Heart right ventricle (tissue), 16 donors: ENCODE data around the gene CHSY1. TPM values are rescaled to one million over a fixed set of nuclear protein-coding genes. Genes with fewer than 3 reads are reported as not detected.
A peak's percentile ranks its signal among the peaks of the same experiment; 100 is the strongest.

Experiments
- ATAC-seq, 8 donors: fragments of 200-7000 bp; cut with Tn5 transposase; one replicate each; pipeline ENCODE4 v1.9.1; 2020; ENCODE audit warnings: mild to moderate bottlenecking in 8 of 8, moderate library complexity in 8 of 8, moderate number of reproducible peaks in 1 of 8
- DNase-seq, 2 donors: peaks; one replicate each; pipeline ENCODE4 v3.0.0-alpha.2; 2020
- H3K27ac ChIP-seq, 10 donors: fragments of 200-600 bp; sonication (generic) in 2 of 10; one replicate each; pipeline versions ENCODE4 v1.5.0 to v1.8.0; 2020 to 2022; ENCODE audit warnings: mild to moderate bottlenecking in 3 of 10
- H3K27me3 ChIP-seq, 7 donors: fragments of 200-600 bp; one replicate each; pipeline ENCODE4 v1.8.0; 2021 to 2022; ENCODE audit warnings: mild to moderate bottlenecking in 2 of 7
- H3K36me3 ChIP-seq, 9 donors: fragments of 200-600 bp; sonication (generic) in 1 of 9; one replicate each; pipeline versions ENCODE4 v1.5.0 to v1.8.0; 2020 to 2022; ENCODE audit warnings: mild to moderate bottlenecking in 2 of 9
- H3K4me1 ChIP-seq, 9 donors: fragments of 200-600 bp; sonication (generic) in 1 of 9; one replicate each; pipeline versions ENCODE4 v1.5.0 to v1.8.0; 2020 to 2022; ENCODE audit warnings: mild to moderate bottlenecking in 4 of 9
- H3K4me3 ChIP-seq, 10 donors: fragments of 200-600 bp; sonication (generic) in 2 of 10; one replicate each; pipeline versions ENCODE4 v1.5.0 to v1.8.0; 2020 to 2022; ENCODE audit warnings: mild to moderate bottlenecking in 7 of 10, moderate library complexity in 2 of 10
- H3K9me3 ChIP-seq, 11 donors: fragments of 200-600 bp in 10 of 11; sonication (generic) in 2 of 11; one replicate each; pipeline versions ENCODE4 v1.5.0 to v1.8.0; 2013 to 2022; ENCODE audit warnings: mild to moderate bottlenecking in 2 of 11, control low read depth in 1 of 11, moderate library complexity in 1 of 11
- CTCF ChIP-seq, 9 donors: fragments of 200-600 bp; sonication (generic) in 2 of 9; IDR thresholded peaks; one replicate each; pipeline versions ENCODE4 v1.5.0 to v1.8.0; 2021 to 2022; ENCODE audit warnings: antibody characterized with exemption in 9 of 9, mild to moderate bottlenecking in 5 of 9, moderate library complexity in 1 of 9
- WGBS, 2 donors: extraction: QIAGEN DNeasy Blood & Tissue Kit; methylation state at CpG; one replicate each; pipeline ENCODE4 v1.1.7; 2013; ENCODE audit warnings: inconsistent platforms in 1 of 2; 5-methylcytosine and 5-hydroxymethylcytosine counted together
- intact Hi-C, 10 donors: fragments of 100-400 bp; cut with DNase I; formaldehyde crosslinking; loops; one replicate each; pipeline versions ENCODE4 v1.11.1 to v1.14.2; 2022
- polyA plus RNA-seq, 2 donors: library from polyadenylated mRNA; stranded (reverse); fragments of 200-250 nt; gene quantifications; one replicate each; pipeline ENCODE4 v1.2.3, GENCODE V29; 2013
- total RNA-seq, 10 donors: library from RNA; stranded (reverse); fragmentation: NEBNext Ultra II Directional in 3 of 10; extraction: Animal tissue kit (Norgen Biotek cat#: 25700) in 3 of 10; gene quantifications; one replicate each; pipeline versions ENCODE4 v1.2.1 to v1.2.4, GENCODE V29; 2021 to 2023
- donor health status: Arrhythmogenic right ventricular cardiomyopathy.
- donor health status: ischemic (EF 13 %, LVEDD 7.1; RV severe dilation, severe dysfunction).
- donor health status: healthy with polysubstance abuse.
- donor health status: DM: no; HTN: yes; CAD: no.
- donor health status: DM: no; HTN: no; CAD: no.
- donor health status: ischemic (EF 25% LVEDD 6.9; RV normal size, moderate dysfunction).
- donor health status: ischemic (EF 25% LVEDD 5.7; RV mildly dilated, moderate dysfunction).
- donor health status: healthy.
- donor health status: DM: yes; HTN: yes; CAD: no.
- donor health status: Ischemic cardiomyopathy.
- donor health status: ischemic (EF 35%, LVEDD 5.7; RV mildly dilated, moderate dysfunction).
- donor health status: nonischemic (EF 11% LVEDD 7.7; RV severe dilation, severe dysfunction).
- donor health status: DM: yes; HTN: yes; CAD: no.
- donor health status: PGD.
- donor health status: ischemic (EF 29% LVEDD 5.4; RV normal size, mild dysfunction).
- donor health status: nonischemic (EF 23%, LVEDD 6.1; RV moderate dilation, normal function).

The CHSY1 gene
- total and polyA plus RNA-seq, 12 donors = 6.9 to 35.1 (median 14.6) TPM

- peaks cover 0 to 84% (median 25%) of the 10 kb centered on the region in 9 donors for H3K4me1 ChIP-seq
- WGBS, 2 donors = 91 to 95% methylated on average over 29 of the region's 29 CpGs
- intact Hi-C loops = no loop called here
These were observed 77.5 kb downstream of the CHSY1 start for GRCh38 chr15:101174152-101174920.

DNA sequence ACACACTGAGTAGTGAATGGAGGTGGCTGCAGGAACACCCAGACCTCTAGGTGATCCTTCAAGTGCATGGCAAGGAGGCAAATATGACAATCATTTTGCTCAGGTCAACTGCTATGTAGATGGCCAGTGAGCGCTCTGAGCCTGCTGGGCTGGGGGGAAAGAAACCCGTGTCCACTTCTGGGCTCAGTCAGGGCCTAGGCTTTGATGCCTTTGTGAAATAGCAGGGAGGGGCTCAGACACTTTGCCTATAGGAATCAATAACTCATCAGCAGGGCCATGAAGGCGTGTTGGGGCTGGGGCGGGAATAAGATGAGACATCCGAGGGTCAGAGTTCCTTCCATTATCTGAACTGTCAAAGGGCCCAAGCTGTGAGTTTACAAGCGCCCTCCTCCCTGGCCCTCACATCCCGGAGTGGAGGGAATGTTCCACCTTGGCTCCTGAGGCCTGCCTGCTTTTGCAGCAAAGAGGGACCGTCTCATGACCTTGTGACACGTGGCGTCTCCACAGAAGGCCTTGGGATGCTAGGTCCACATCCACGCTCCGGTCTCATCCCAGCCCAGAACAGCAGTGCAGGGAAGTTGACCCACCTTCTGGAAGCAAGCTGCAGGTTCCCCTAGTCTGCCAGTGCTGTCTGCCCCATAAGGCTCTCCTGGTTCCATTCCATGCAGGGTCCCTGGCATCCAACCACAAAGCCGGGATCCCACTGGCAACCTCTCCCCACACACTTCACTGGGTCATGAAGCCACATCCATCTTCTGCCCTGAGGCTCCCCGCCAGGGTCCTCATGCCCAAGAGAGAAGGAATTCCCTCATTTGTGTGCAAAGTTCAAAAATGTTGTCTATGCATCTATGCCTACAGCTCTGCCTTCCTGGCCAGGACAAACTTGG, 78.4 kb downstream of the CHSY1 start:
- DNase-seq (no peak), ATAC-seq (no peak)
- H3K27me3 ChIP-seq = no peaks in the 10 kb centered on the region
- peaks cover 0 to 46% (median 5%) of the 10 kb centered on the region in 9 donors for H3K36me3 ChIP-seq
- 95% methylated on average over 14 of the region's 14 CpGs for WGBS, 2 donors
- TF ChIP-seq CTCF (IDR thresholded peaks at IDR 0.05) = no peak
- H3K27ac ChIP-seq = peak overlapping the region in 2 of 10 donors; percentile 69 to 86
- peaks cover 2 to 92% (median 32%) of the 10 kb centered on the region in 9 donors for H3K4me1 ChIP-seq
- H3K9me3 ChIP-seq = no peaks in the 10 kb centered on the region
- no peak overlapping the region for H3K4me3 ChIP-seq
- intact Hi-C loops = no loop called here

More at GRCh38 chr15:101174152-101174920, 77.5 kb downstream of the CHSY1 start:
- no peak overlapping the region for H3K4me3 ChIP-seq
- peak overlapping the region in 5 of 10 donors; percentile 29 to 86 (median 69) for H3K27ac ChIP-seq
- no peaks in the 10 kb centered on the region for H3K9me3 ChIP-seq
- no peaks in the 10 kb centered on the region for H3K27me3 ChIP-seq
- H3K36me3 ChIP-seq = peaks cover 0 to 52% (median 8%) of the 10 kb centered on the region in 9 donors
- peak in 1 of 8 donors; percentile 10 for ATAC-seq
- TF ChIP-seq CTCF (IDR thresholded peaks at IDR 0.05) = no peak
- no peak for DNase-seq

DNA sequence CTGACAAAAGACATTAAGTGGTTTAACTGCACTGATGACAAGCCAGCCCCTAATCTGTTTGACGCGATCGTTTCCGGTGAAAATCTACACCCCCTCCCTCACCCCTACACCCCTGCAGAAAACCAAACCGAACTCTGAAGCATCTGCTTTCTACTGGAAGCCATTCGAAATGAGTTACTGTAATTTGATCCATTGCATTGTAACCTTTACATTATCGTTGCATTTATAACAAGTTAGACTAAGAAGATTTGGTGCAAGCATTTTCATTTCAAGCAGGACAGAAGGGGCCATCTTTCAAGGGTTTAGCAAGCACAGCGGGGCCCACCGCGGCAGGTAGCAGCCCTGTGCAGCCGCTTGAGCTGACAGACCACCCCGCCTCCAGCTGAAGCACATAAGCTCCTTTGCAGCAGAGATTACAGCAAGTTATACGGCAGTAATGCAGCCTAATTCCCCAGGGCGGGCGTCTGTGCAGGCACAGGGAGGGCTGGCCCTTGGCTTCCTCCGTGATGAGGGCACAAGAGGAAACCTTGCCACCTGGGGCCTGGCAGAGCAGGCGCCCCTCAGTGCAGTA, 79.3 kb downstream of the CHSY1 start:
- Histone ChIP-seq H3K27ac (peak overlapping the region in 1 of 10 donors; percentile 96), H3K4me3 (no peak overlapping the region), H3K27me3 (no peaks in the 10 kb centered on the region), H3K36me3 (peaks cover 0 to 37% (median 0%) of the 10 kb centered on the region in 9 donors), H3K4me1 (peaks cover 7 to 95% (median 39%) of the 10 kb centered on the region in 9 donors), H3K9me3 (no peaks in the 10 kb centered on the region)
- intact Hi-C loops = no loop called here
- no peak for ATAC-seq
- WGBS, 2 donors = 71 to 72% methylated on average over 17 of the region's 17 CpGs
- no peak for TF ChIP-seq CTCF (IDR thresholded peaks at IDR 0.05)
- DNase-seq = no peak

DNA sequence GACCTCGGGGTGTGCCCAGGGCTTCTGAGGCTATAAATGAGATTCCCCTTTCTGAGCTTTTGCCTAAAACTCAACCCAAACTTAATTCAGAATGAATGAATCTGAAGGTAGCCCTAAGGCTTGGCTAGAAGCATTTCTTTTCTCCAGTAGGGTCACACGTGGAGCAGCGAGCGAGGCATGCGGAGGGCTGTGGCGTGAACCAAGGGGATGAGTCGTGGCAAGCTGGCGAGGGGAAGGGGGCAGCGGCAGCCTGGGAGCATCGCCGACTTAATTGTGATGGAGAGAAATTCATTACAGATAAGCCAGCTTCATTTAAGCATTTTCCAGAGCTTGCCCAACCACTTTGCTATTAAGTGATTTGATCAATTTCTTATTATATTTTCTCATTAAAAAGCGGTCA, 79.9 kb downstream of the CHSY1 start:
- Histone ChIP-seq H3K4me3 (no peak overlapping the region), H3K27me3 (no peaks in the 10 kb centered on the region), H3K9me3 (peaks cover 0 to 3% (median 0%) of the 10 kb centered on the region in 11 donors), H3K4me1 (peaks cover 9 to 95% (median 39%) of the 10 kb centered on the region in 9 donors), H3K27ac (peak overlapping the region in 1 of 10 donors; percentile 96), H3K36me3 (peaks cover 0 to 31% (median 0%) of the 10 kb centered on the region in 9 donors)
- intact Hi-C loops = no loop called here
- DNase-seq = no peak
- no peak for ATAC-seq
- WGBS, 2 donors = 88 to 89% methylated on average over 12 of the region's 12 CpGs
- no peak for TF ChIP-seq CTCF (IDR thresholded peaks at IDR 0.05)
